HepG2 (cell line): ENCODE measurements around the gene CERS5. TPM values are rescaled to one million over a fixed set of nuclear protein-coding genes. Genes with fewer than 3 reads are reported as not detected.
A peak's percentile ranks its signal among the peaks of the same experiment; 100 is the strongest.

Source experiments
- ATAC-seq: fragments of 200-7000 bp; cut with Tn5 transposase; 3 replicates; pipeline ENCODE4 v1.9.1; 2020; ENCODE audit warnings: mild to moderate bottlenecking, moderate library complexity
- BruUV-seq: library from RNA; stranded (reverse); fragments of 400-500 nt; replicated peaks from 2 replicates; lab custom pipeline; 2021; lab: Mats Ljungman, UMichigan
- CTCF ChIA-PET: fragments of 300-600 bp; formaldehyde crosslinking; extraction: SDS; loops from one replicate; lab custom pipeline; 2021; ENCODE audit warnings: low total read pairs, inconsistent platforms, low intra/inter-chr PET ratio; lab: Yijun Ruan, JAX
- POLR2A ChIA-PET: fragments of 350-600 bp; sonication (Branson Sonifier 250); formaldehyde crosslinking; loops from one replicate; lab custom pipeline; 2020; ENCODE audit warnings: antibody characterized with exemption, inconsistent platforms; lab: Yijun Ruan, JAX
- DNase-seq: peaks from one replicate; pipeline ENCODE4 v3.0.0-alpha.2; 2015; ENCODE audit warnings: low spot score
- FAIRE-seq: peaks from 3 replicates; lab custom pipeline; 2011; peaks lifted over from hg19 to GRCh38; lab: Jason Lieb, UNC
- H2AFZ ChIP-seq: one replicate; pipeline ENCODE4 v1.6.1; 2011; ENCODE audit warnings: low read length, inconsistent platforms
- H3K27ac ChIP-seq: fragments of 300-600 bp; 3 replicates; pipeline ENCODE4 v1.8.0; 2011; ENCODE audit warnings: mixed run types, mild to moderate bottlenecking, mixed read lengths, low read length, inconsistent platforms; ENCODE audit not compliant: insufficient read depth; ENCODE audit errors: extremely low read length
- H3K27me3 ChIP-seq, 2 experiments: fragments of 200-600 bp in 1 of 2; 2 replicates in 1 of 2; 3 replicates in 1 of 2; pipeline versions ENCODE4 v1.6.0 to v1.8.0; 2011; ENCODE audit warnings: low read length in 2 of 2, mild to moderate bottlenecking in 2 of 2, moderate library complexity in 2 of 2, inconsistent platforms in 1 of 2; ENCODE audit not compliant: insufficient read depth in 2 of 2, control insufficient read depth in 1 of 2
- H3K36me3 ChIP-seq, 2 experiments: fragments of 200-600 bp in 1 of 2; replicated peaks in 1 of 2; 2 replicates in 1 of 2; 3 replicates in 1 of 2; pipeline versions ENCODE4 v1.5.1 to v1.8.0; 2011; ENCODE audit warnings: low read length in 2 of 2, inconsistent platforms in 1 of 2; ENCODE audit not compliant: insufficient read depth in 2 of 2, control insufficient read depth in 1 of 2
- H3K4me1 ChIP-seq: 2 replicates; pipeline ENCODE4 v1.5.1; 2012; ENCODE audit warnings: low read length, inconsistent platforms; ENCODE audit not compliant: insufficient read depth
- H3K4me2 ChIP-seq: 2 replicates; pipeline ENCODE4 v1.6.0; 2011; ENCODE audit warnings: low read depth, low read length, inconsistent platforms
- H3K4me3 ChIP-seq, 3 experiments: fragments of 200-600 bp in 1 of 3; sonication (generic), shearing (Covaris generic) in 1 of 3; replicated peaks in 1 of 3; 2 replicates each; pipeline ENCODE4 v1.5.1; 2011 to 2016; ENCODE audit warnings: low read length in 3 of 3, inconsistent platforms in 2 of 3, low read depth in 2 of 3, mild to moderate bottlenecking in 2 of 3, control low read depth in 1 of 3, mixed read lengths in 1 of 3; ENCODE audit not compliant: insufficient read depth in 1 of 3
- H3K79me2 ChIP-seq: one replicate; pipeline ENCODE4 v1.6.1; 2011; ENCODE audit warnings: low read length, inconsistent platforms; ENCODE audit not compliant: insufficient read depth
- H3K9ac ChIP-seq: 2 replicates; pipeline ENCODE4 v1.6.0; 2011; ENCODE audit warnings: mild to moderate bottlenecking, low read depth, low read length, inconsistent platforms; ENCODE audit not compliant: insufficient read depth
- H3K9me3 ChIP-seq: 2 replicates; pipeline ENCODE4 v1.5.1; 2012; ENCODE audit warnings: mild to moderate bottlenecking, low read length
- H4K20me1 ChIP-seq: 2 replicates; pipeline ENCODE4 v1.6.0; 2011; ENCODE audit warnings: inconsistent platforms, mild to moderate bottlenecking, low read length, moderate library complexity; ENCODE audit not compliant: insufficient read depth
- CCDC6 ChIP-seq: sonication (generic); formaldehyde crosslinking; IDR thresholded peaks from 2 replicates; pipeline ENCODE4 v1.8.1; 2022; ENCODE audit warnings: mild to moderate bottlenecking, missing genetic modification reagents, moderate library complexity
- FOXA3 ChIP-seq: IDR thresholded peaks from 2 replicates; pipeline ENCODE4 v1.6.1; 2016; ENCODE audit warnings: missing genetic modification reagents, missing compliant biosample characterization
- MATR3 ChIP-seq: sonication (generic); formaldehyde crosslinking; IDR thresholded peaks from 2 replicates; pipeline ENCODE4 v1.4.0; 2020; ENCODE audit warnings: missing genetic modification reagents
- PHF20 ChIP-seq: sonication (generic); formaldehyde crosslinking; IDR thresholded peaks from 2 replicates; pipeline ENCODE4 v1.5.0; 2020; ENCODE audit warnings: mild to moderate bottlenecking, missing genetic modification reagents
- POLR2A ChIP-seq, 2 experiments: IDR thresholded peaks; 2 replicates each; pipeline ENCODE4 v1.6.1; 2011; ENCODE audit warnings: low read depth in 2 of 2, low read length in 2 of 2, mild to moderate bottlenecking in 1 of 2, moderate library complexity in 1 of 2; ENCODE audit not compliant: insufficient read depth in 1 of 2
- SMC3 ChIP-seq: IDR thresholded peaks from 2 replicates; pipeline ENCODE4 v1.6.1; 2011; ENCODE audit warnings: low read length, improper control_type of control experiment
- ZFP41 ChIP-seq: sonication (generic); formaldehyde crosslinking; IDR thresholded peaks from 2 replicates; pipeline ENCODE4 v1.4.0; 2020; ENCODE audit warnings: mild to moderate bottlenecking, missing genetic modification reagents, borderline replicate concordance
- ZNF282 ChIP-seq: fragments of 450-650 bp; IDR thresholded peaks from 2 replicates; pipeline ENCODE4 v1.6.1; 2018; ENCODE audit not compliant: partially characterized antibody
- ZNF333 ChIP-seq: sonication (generic); formaldehyde crosslinking; IDR thresholded peaks from 2 replicates; pipeline ENCODE4 v1.4.0; 2020; ENCODE audit warnings: mild to moderate bottlenecking, missing genetic modification reagents, borderline replicate concordance
- ZNF773 ChIP-seq: sonication (generic); formaldehyde crosslinking; IDR thresholded peaks from 2 replicates; pipeline ENCODE4 v1.4.0; 2020; ENCODE audit warnings: missing genetic modification reagents, borderline replicate concordance
- ZNF780A ChIP-seq: sonication (generic); formaldehyde crosslinking; IDR thresholded peaks from 2 replicates; pipeline ENCODE4 v1.8.0; 2022; ENCODE audit warnings: mild to moderate bottlenecking, missing genetic modification reagents, moderate library complexity
- WGBS: methylation state at CpG from one replicate; pipeline ENCODE4 v1.1.6; 2017; ENCODE audit warnings: low lambda C conversion rate; 5-methylcytosine and 5-hydroxymethylcytosine counted together
- in situ Hi-C: cut with HindIII; loops from 2 replicates; pipeline ENCODE4 v1.10.0; 2017; ENCODE audit warnings: low pct_unique_long_range_greater_than_20kb; ENCODE audit not compliant: extremely low pct_ligation_motif_present
- intact Hi-C: fragments of 100-400 bp; cut with micrococcal nuclease; formaldehyde crosslinking; loops from one replicate; pipeline ENCODE4 v1.10.0; 2022; ENCODE audit not compliant: unreplicated experiment
- polyA plus RNA-seq, 8 experiments: library from polyadenylated mRNA; depleted of rRNA in 3 of 8; stranded (reverse) in 7 of 8; unstranded in 1 of 8; fragments of >200 nt; fragmentation: Illumina TruSeq in 4 of 8; extraction: Trizol in 4 of 8; gene quantifications; 2 replicates each; pipeline versions ENCODE4 v1.2.1 to v1.2.3, GENCODE V29; 2011 to 2016; ENCODE audit warnings: low read depth in 4 of 8, missing spikeins in 1 of 8, mixed read lengths in 1 of 8; ENCODE audit not compliant: insufficient read depth in 1 of 8
- total RNA-seq, 5 experiments: library from RNA; depleted of rRNA; stranded (reverse); fragments of >200 nt; fragmentation: Illumina TruSeq; extraction: Trizol; gene quantifications; 2 replicates each; pipeline ENCODE4 v1.2.3, GENCODE V29; 2016; ENCODE audit warnings: low read depth in 1 of 5
- TF ChIP-seq, protein P1 (sequence below), 2 experiments: sonication (generic) in 1 of 2; formaldehyde crosslinking in 1 of 2; IDR thresholded peaks; 2 replicates each; pipeline versions ENCODE4 v1.4.0 to v1.6.1; 2016 to 2020; ENCODE audit warnings: borderline replicate concordance in 1 of 2, low read depth in 1 of 2, mild to moderate bottlenecking in 1 of 2, missing genetic modification reagents in 1 of 2
- TF ChIP-seq, protein P2 (sequence below): sonication (generic); formaldehyde crosslinking; IDR thresholded peaks from 2 replicates; pipeline ENCODE4 v1.4.0; 2020; ENCODE audit warnings: mild to moderate bottlenecking, missing genetic modification reagents
- TF ChIP-seq, protein P3 (sequence below): sonication (generic); formaldehyde crosslinking; IDR thresholded peaks from 2 replicates; pipeline ENCODE4 v1.4.0; 2020; ENCODE audit warnings: low read depth, mild to moderate bottlenecking, missing genetic modification reagents
- TF ChIP-seq, protein P4 (sequence below): sonication (generic); formaldehyde crosslinking; IDR thresholded peaks from 2 replicates; pipeline ENCODE4 v1.5.1; 2020; ENCODE audit warnings: missing genetic modification reagents, mild to moderate bottlenecking, borderline replicate concordance

The CERS5 gene
- total and polyA plus RNA-seq, 2 of the 13 experiments (the other 11 are each of a cell fraction or from before 2014, with no cell fraction given), result 22.3 to 48.8 TPM

DNA sequence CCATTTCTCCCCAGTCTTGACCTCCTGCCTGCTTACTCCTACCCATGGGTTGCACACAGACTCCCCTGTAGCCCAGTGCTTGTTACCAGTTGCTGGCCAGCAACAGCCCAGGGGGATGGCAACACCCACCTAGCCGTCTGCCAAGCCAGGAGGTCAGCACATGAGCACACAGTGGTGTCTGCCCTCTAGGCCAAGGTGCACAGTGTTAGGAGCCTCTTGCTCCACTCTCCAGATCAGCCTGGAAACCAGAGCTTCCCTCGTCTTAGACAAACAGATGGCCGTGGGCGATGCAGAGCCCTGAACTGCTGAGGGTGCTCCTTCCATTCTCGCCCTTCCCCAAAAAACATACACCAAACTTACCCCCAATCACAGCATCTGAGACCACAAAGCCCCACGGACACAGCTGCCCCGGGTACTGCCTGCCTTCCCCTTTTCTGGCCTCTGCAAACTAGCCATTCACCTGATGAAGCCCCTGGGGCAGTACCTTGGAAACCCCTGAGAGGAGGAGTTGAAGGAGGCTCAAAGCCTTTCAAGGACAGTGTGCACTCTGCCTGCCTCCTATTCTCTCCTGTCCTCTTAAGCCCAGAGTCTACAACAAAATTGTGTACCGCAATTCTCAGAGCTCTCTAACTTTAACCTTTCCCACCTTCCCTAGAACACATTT is 64.4 kb downstream of the CERS5 start (continued):
- TF ChIP-seq, protein P1, sequence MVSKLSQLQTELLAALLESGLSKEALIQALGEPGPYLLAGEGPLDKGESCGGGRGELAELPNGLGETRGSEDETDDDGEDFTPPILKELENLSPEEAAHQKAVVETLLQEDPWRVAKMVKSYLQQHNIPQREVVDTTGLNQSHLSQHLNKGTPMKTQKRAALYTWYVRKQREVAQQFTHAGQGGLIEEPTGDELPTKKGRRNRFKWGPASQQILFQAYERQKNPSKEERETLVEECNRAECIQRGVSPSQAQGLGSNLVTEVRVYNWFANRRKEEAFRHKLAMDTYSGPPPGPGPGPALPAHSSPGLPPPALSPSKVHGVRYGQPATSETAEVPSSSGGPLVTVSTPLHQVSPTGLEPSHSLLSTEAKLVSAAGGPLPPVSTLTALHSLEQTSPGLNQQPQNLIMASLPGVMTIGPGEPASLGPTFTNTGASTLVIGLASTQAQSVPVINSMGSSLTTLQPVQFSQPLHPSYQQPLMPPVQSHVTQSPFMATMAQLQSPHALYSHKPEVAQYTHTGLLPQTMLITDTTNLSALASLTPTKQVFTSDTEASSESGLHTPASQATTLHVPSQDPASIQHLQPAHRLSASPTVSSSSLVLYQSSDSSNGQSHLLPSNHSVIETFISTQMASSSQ (IDR thresholded peaks at IDR 0.05; ENCODE audit: low read depth), result no peak
- TF ChIP-seq, protein P1 (CRISPR knock-in tag; IDR thresholded peaks at IDR 0.05; ENCODE audit: borderline replicate concordance), result no peak
- TF ChIP-seq, protein P2, sequence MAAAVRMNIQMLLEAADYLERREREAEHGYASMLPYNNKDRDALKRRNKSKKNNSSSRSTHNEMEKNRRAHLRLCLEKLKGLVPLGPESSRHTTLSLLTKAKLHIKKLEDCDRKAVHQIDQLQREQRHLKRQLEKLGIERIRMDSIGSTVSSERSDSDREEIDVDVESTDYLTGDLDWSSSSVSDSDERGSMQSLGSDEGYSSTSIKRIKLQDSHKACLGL (CRISPR knock-in tag), result peak; percentile 39; the same call in 1 of the 2 replicates
- TF ChIP-seq POLR2A (IDR thresholded peaks at IDR 0.05; ENCODE audit: insufficient read depth in 1 of 2, low read depth in 2 of 2, low read length in 2 of 2), result no peak
- no peak for TF ChIP-seq ZNF333 (CRISPR knock-in tag)

DNA sequence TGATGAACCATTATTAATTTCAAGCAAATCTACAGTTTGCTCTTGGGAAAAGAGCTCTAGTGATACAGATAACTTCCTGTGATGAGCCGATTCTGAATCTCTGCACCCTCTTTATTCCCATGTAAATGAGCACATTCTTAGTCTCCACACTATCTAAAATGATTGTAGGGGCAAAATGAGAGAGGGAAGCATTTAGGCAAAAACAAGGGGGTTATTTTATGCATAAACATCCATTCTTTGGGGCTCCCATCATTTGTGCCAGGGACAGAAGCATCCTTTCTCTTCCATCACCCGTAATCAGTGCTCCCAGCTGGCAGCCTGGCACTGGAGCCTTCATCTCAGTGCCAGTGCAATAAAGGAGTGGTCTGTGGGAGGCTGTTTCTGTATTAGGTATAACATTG is 65.0 kb downstream of the CERS5 start:
- no peak overlapping the region for H3K4me3 ChIP-seq
- in situ Hi-C loops (no loop called here), intact Hi-C loops (no loop called here)
- peaks cover 51% of the 10 kb centered on the region for H3K4me1 ChIP-seq
- no peaks in the 10 kb centered on the region for H4K20me1 ChIP-seq
- H3K36me3 ChIP-seq, result peaks cover 8 to 29% of the 10 kb centered on the region in 2 experiments
- H3K9me3 ChIP-seq, result no peaks in the 10 kb centered on the region
- 98% methylated on average over 2 of the region's 2 CpGs for WGBS
- H3K9ac ChIP-seq, result peak overlapping the region; percentile 72; the same call in 1 of the 2 replicates
- H2AFZ ChIP-seq, result no peak overlapping the region
- no TSS peak for BruUV-seq
- no peaks in the 10 kb centered on the region for H3K27me3 ChIP-seq
- FAIRE-seq (no peak), ATAC-seq (no peak), DNase-seq (no peak)
- H3K4me2 ChIP-seq, result no peak overlapping the region
- H3K79me2 ChIP-seq, result no peaks in the 10 kb centered on the region
- ChIA-PET CTCF (interaction anchor here (1.5 kb wide), 1 partner anchor 10 kb away, joined by 3 read pairs; the partner anchor contains the start of gene COX14), POLR2A (interaction anchor here (1.6 to 4.6 kb wide), 4 partner anchors 10 to 20 kb away, joined by 7 to 93 read pairs (median 22); partner anchors contain the start of genes COX14 and SMARCD1)
- H3K27ac ChIP-seq, result peak overlapping the region; percentile 73
- TF ChIP-seq FOXA3 (CRISPR knock-in tag) (no peak), ZNF773 (CRISPR knock-in tag) (no peak), ZNF780A (CRISPR knock-in tag) (peak; percentile 26; the same call in 1 of the 2 replicates), MATR3 (CRISPR knock-in tag) (no peak), SMC3 (no peak), CCDC6 (0 out of 2 replicates have a peak, but pooled peaks have one; percentile 16), ZNF282 (no peak), ZFP41 (no peak), PHF20 (CRISPR knock-in tag) (0 out of 2 replicates have a peak, but pooled peaks have one; percentile 6)
- TF ChIP-seq, protein P3, sequence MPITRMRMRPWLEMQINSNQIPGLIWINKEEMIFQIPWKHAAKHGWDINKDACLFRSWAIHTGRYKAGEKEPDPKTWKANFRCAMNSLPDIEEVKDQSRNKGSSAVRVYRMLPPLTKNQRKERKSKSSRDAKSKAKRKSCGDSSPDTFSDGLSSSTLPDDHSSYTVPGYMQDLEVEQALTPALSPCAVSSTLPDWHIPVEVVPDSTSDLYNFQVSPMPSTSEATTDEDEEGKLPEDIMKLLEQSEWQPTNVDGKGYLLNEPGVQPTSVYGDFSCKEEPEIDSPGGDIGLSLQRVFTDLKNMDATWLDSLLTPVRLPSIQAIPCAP (CRISPR knock-in tag), result no peak
- TF ChIP-seq, protein P4, sequence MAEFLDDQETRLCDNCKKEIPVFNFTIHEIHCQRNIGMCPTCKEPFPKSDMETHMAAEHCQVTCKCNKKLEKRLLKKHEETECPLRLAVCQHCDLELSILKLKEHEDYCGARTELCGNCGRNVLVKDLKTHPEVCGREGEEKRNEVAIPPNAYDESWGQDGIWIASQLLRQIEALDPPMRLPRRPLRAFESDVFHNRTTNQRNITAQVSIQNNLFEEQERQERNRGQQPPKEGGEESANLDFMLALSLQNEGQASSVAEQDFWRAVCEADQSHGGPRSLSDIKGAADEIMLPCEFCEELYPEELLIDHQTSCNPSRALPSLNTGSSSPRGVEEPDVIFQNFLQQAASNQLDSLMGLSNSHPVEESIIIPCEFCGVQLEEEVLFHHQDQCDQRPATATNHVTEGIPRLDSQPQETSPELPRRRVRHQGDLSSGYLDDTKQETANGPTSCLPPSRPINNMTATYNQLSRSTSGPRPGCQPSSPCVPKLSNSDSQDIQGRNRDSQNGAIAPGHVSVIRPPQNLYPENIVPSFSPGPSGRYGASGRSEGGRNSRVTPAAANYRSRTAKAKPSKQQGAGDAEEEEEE (CRISPR knock-in tag), result no peak
